Progenitor cell of endocrine pancreas (in vitro differentiated cells): ENCODE measurements around the gene INPP4A. TPM values are rescaled to one million over a fixed set of nuclear protein-coding genes. Genes with fewer than 3 reads are reported as not detected.

ENCODE experiments used
- DNase-seq: peaks from one replicate; pipeline ENCODE4 v3.0.0; 2021; ENCODE audit warnings: low spot score; ENCODE audit not compliant: unreplicated experiment
- H3K27ac Mint-ChIP-seq: 2 replicates; pipeline ENCODE4 v1.8.0; 2021; ENCODE audit warnings: mild to moderate bottlenecking, moderate library complexity, mixed read lengths
- H3K27me3 Mint-ChIP-seq: 2 replicates; pipeline ENCODE4 v1.8.0; 2021; ENCODE audit warnings: mixed read lengths
- H3K36me3 Mint-ChIP-seq: 2 replicates; pipeline ENCODE4 v1.8.0; 2022; ENCODE audit warnings: mixed read lengths; ENCODE audit not compliant: insufficient read depth
- H3K4me1 Mint-ChIP-seq: 2 replicates; pipeline ENCODE4 v1.8.0; 2021; ENCODE audit warnings: low read depth, mixed read lengths
- H3K4me3 Mint-ChIP-seq: 2 replicates; pipeline ENCODE4 v1.8.0; 2021; ENCODE audit warnings: low read depth, mild to moderate bottlenecking, moderate library complexity, mixed read lengths
- H3K9me3 Mint-ChIP-seq: 2 replicates; pipeline ENCODE4 v1.8.0; 2021; ENCODE audit warnings: low read depth, mixed read lengths
- CTCF ChIP-seq: fragments of 200-600 bp; sonication (generic); IDR thresholded peaks from one replicate; pipeline ENCODE4 v1.5.0; 2021; ENCODE audit warnings: antibody characterized with exemption, mild to moderate bottlenecking; ENCODE audit not compliant: unreplicated experiment
- total RNA-seq: library from RNA; stranded (reverse); gene quantifications from 2 replicates; pipeline ENCODE4 v1.2.1, GENCODE V29; 2021

Gene INPP4A
- total RNA-seq, 1 donor from 2014 or later = 33.0 TPM

DNA sequence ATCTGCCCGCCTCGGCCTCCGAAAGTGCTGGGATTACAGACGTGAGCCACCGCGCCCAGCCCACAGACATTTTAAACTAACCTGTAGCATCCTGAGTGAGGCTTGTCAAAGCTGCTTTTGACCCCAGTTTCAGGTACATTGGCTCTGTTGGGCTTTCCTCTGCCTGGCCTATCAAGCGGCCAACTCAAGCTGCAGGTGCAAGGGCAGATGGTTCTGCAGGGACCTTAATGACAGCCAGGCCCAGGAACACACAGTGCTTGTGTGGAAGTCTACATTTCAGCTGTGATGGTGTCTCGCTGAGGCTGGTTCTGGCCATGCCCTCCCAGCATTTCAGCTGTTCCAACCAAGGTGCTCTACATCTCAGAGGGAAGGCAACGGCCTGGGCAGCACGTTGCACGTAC is 18.4 kb downstream of the INPP4A start:
- no peaks in the 10 kb centered on the region for H3K36me3 Mint-ChIP-seq
- H3K27me3 Mint-ChIP-seq = no peaks in the 10 kb centered on the region
- H3K4me1 Mint-ChIP-seq = peaks cover 4% of the 10 kb centered on the region
- no peak overlapping the region for H3K27ac Mint-ChIP-seq
- DNase-seq = no peak
- no peaks in the 10 kb centered on the region for H3K9me3 Mint-ChIP-seq
- H3K4me3 Mint-ChIP-seq = no peak overlapping the region
- no peak for TF ChIP-seq CTCF

DNA sequence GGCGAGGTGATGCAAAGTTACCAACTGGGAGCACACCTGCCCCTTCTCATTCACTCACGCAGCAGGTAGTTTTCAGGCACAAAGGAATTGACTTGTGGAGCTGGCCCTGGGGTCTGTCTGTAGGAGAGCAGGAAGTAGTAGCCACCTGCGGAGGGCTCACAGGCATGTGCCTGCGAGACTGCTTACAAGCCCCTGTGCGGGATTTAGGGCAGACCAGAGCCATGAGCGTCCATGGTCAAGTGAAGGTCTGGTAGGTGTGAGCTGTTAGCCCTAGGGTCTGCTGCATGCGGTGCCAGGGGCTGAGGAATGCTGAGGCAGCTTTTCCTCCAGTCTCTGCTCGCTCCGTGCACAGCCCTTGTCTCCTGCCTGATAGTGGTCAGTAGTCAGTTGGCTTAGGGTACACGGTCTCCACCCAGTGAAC is 18.9 kb downstream of the INPP4A start:
- no peaks in the 10 kb centered on the region for H3K36me3 Mint-ChIP-seq
- H3K27ac Mint-ChIP-seq = no peak overlapping the region
- no peak for DNase-seq
- no peaks in the 10 kb centered on the region for H3K9me3 Mint-ChIP-seq
- H3K4me3 Mint-ChIP-seq = no peak overlapping the region
- H3K27me3 Mint-ChIP-seq = no peaks in the 10 kb centered on the region
- TF ChIP-seq CTCF = no peak
- peaks cover 4% of the 10 kb centered on the region for H3K4me1 Mint-ChIP-seq

GRCh38 chr2:98463988-98464771 is 19.5 kb downstream of the INPP4A start:
- Mint-ChIP-seq H3K9me3 (no peaks in the 10 kb centered on the region), H3K36me3 (no peaks in the 10 kb centered on the region), H3K27me3 (no peaks in the 10 kb centered on the region), H3K4me1 (peaks cover 4% of the 10 kb centered on the region), H3K4me3 (no peak overlapping the region), H3K27ac (no peak overlapping the region)
- no peak for DNase-seq
- TF ChIP-seq CTCF = no peak

- Mint-ChIP-seq H3K27me3 (no peaks in the 10 kb centered on the region), H3K4me1 (peaks cover 1% of the 10 kb centered on the region), H3K9me3 (no peaks in the 10 kb centered on the region), H3K4me3 (no peak overlapping the region), H3K36me3 (peaks cover 1% of the 10 kb centered on the region), H3K27ac (no peak overlapping the region)
- no peak for DNase-seq
- TF ChIP-seq CTCF = no peak
Observed at GRCh38 chr2:98464772-98465310, 20.2 kb downstream of the INPP4A start.

GRCh38 chr2:98465456-98466226 is 21.0 kb downstream of the INPP4A start:
- TF ChIP-seq CTCF = no peak
- H3K4me1 Mint-ChIP-seq = peaks cover 1% of the 10 kb centered on the region
- H3K4me3 Mint-ChIP-seq = no peak overlapping the region
- no peak for DNase-seq
- peaks cover 1% of the 10 kb centered on the region for H3K36me3 Mint-ChIP-seq
- H3K9me3 Mint-ChIP-seq = no peaks in the 10 kb centered on the region
- peak overlapping the region; percentile 71 for H3K27ac Mint-ChIP-seq
- no peaks in the 10 kb centered on the region for H3K27me3 Mint-ChIP-seq
